GM18868 (cell line): ENCODE measurements around the gene PLCB4.

ENCODE experiments used
- ATAC-seq: cut with Tn5 transposase; IDR thresholded peaks from one replicate; pipeline ENCODE4 v1.9.1; 2021; ENCODE audit warnings: mild to moderate bottlenecking, moderate library complexity; ENCODE audit not compliant: unreplicated experiment

Gene PLCB4

GRCh38 chr20:9301129-9302090 lies 232.5 kb downstream of the PLCB4 start:
- no peak for ATAC-seq

- ATAC-seq: no peak
Measured at GRCh38 chr20:9302091-9302462, 233.2 kb downstream of the PLCB4 start.

- ATAC-seq: no peak
Measured at GRCh38 chr20:9306521-9306920, 237.6 kb downstream of the PLCB4 start.

- ATAC-seq: no peak
Measured at GRCh38 chr20:9308056-9308455, 239.2 kb downstream of the PLCB4 start.

GRCh38 chr20:9311132-9311531 lies 242.2 kb downstream of the PLCB4 start:
- no peak for ATAC-seq

GRCh38 chr20:9319687-9320384 lies 250.9 kb downstream of the PLCB4 start:
- no peak for ATAC-seq

- ATAC-seq: no peak
Measured at GRCh38 chr20:9321007-9321406, 252.1 kb downstream of the PLCB4 start.

GRCh38 chr20:9322661-9323060 lies 253.8 kb downstream of the PLCB4 start:
- no peak for ATAC-seq

- ATAC-seq: no peak
Measured at GRCh38 chr20:9323622-9324021, 254.7 kb downstream of the PLCB4 start.

- ATAC-seq: no peak
Measured at GRCh38 chr20:9329355-9330101, 260.6 kb downstream of the PLCB4 start.

GRCh38 chr20:9330151-9330550 lies 261.3 kb downstream of the PLCB4 start:
- ATAC-seq: no peak

- ATAC-seq: no peak
Measured at GRCh38 chr20:9331707-9332435, 263.0 kb downstream of the PLCB4 start.

GRCh38 chr20:9332791-9333479 lies 264.0 kb downstream of the PLCB4 start:
- no peak for ATAC-seq

- ATAC-seq: no peak
Measured at GRCh38 chr20:9334866-9335265, 266.0 kb downstream of the PLCB4 start.

- ATAC-seq: no peak
Measured at GRCh38 chr20:9338101-9338500, 269.2 kb downstream of the PLCB4 start.

GRCh38 chr20:9339708-9340107 lies 270.8 kb downstream of the PLCB4 start:
- no peak for ATAC-seq

- no peak for ATAC-seq
Measured at GRCh38 chr20:9342651-9343050, 273.8 kb downstream of the PLCB4 start.

GRCh38 chr20:9344083-9344920 lies 275.4 kb downstream of the PLCB4 start:
- no peak for ATAC-seq

GRCh38 chr20:9348316-9348715 lies 279.4 kb downstream of the PLCB4 start:
- ATAC-seq: no peak
